Hypothalamus (tissue), 51 donors: ENCODE measurements around the gene TYSND1.
A peak's percentile ranks its signal among the peaks of the same experiment; 100 is the strongest.
"Not testable (repeated sequence)": the region's sequence is repeated elsewhere in the genome, so short reads cannot be mapped to it uniquely, and the experiment has no call there.

Experiments
- DNase-seq, 51 donors: peaks; one replicate each; lab custom pipeline; 2025; lab: John Stamatoyannopoulos, UW

Gene TYSND1

DNA sequence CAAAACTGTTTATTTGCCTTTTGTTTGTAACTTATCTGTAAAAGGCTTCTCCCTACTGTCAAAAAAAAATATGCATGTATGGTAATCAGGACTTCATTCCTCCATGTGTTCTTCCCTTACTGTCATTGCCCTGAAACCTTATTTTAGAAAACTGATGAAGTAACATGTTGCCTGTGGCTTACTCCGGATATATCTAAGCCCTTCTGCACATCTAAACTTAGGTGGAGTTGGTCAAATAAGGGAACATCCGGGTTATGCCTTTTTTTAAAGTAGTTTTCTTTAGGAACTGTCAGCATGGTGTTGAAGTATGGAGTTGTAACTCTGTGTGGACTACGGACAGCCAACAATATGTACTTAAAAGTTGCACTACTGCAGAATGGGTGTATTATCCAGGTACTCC, 17.7 kb upstream of the TYSND1 start:
- no peak for DNase-seq

DNA sequence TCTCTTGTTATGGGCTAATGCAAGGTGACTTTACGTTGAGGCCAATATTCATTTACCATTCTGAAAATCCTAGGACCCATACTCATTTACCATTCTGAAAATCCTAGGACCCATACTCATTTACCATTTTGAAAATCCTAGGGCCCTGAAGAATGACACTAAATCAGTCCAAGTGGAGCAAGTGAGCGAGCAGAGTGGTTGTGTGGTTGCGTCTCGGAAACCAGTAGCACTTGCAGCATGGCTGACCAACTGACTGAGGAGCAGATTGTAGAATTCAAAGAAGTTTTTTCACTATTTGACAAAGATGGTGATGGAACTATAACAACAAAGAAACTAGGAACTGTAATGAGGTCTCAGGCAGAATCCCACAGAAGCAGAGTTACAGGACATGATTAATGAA, 16.9 kb upstream of the TYSND1 start:
- no peak for DNase-seq

DNA sequence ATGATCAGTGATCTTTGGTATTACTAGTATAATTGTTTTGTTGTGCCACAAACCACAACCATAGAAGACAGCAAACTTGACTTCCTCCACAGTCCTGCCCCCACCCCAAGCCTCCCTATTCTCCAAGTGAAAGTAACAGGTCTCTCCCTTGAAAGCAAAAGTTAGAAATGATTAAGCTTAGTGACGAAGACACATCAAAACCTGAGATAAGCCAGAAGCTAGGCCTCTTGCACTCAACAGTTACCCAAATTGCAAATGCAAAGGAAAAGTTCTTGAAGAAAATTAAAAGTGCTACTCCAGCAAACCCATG, 16.3 kb upstream of the TYSND1 start:
- no peak for DNase-seq

DNA sequence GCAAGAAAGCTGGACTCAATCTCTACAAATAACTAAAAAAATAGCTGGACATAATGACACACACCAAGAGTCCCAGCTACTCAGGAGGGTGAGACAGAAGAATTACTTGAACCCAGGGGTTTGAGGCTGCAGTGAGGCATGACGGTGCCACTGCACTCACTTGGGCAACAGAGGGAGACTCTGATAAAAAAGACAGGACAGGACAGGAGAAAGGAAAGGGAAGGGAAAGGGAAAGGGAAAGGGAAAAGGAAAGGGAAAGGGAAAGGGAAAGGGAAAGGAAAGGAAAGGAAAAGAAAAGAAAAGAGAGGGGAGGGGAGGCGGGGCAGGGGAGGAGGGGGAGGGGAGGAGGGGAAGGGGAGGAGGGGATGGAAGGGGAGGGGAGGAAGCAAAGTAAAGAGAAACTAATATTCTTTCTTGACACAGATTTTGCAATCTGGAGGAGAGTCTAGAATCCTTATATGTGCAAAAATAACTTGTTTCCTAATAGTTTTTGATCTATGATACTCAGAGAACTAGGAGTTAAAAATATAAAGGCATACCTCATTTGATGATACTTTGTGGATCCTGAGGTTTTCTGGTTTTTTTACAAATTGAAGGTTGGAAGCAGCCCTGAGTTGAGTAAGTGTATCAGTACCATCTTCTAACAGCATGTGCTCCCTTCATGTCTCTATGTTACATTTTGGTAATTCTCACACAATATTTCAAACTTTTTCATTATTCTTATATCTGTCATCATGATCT, 15.8 kb upstream of the TYSND1 start:
- DNase-seq, result no peak

DNA sequence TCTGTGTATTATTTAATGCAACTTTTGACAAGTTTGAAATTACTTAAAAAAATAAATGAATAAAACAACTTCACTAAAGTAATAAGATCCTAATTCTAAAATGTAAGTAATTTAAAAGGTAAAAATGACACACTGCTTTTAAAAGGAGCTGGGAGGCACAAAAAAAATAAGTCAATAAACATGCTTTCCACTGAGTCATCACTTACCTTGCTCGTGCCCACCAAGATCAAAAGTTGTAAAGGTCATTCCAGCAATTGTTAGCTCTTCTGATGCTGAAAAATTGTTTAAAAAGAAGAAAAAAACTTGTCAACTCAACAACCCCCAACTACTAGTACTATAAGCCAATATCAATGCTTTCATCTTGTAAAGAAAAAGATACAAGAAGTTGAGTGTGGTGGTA, 14.3 kb upstream of the TYSND1 start:
- DNase-seq, result no peak

DNA sequence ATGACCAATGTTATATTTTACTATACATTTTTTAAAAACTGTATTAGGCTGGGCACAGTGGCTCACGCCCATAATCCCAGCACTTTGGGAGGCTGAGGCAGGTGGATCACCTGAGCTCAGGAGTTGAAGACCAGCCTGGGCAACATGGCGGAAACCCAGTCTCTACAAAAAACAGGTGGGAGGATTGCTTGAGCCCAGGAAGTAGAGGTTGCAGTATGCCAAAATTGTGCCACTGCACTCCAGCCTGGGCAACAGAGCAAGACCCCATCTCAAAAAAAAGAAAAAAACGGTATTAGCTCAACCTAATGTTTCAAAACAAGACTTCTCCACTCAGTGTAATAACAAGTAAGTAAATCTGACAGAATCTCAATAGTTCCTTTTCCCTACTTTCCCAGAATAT, 12.9 kb upstream of the TYSND1 start:
- not testable (repeated sequence) for DNase-seq

DNA sequence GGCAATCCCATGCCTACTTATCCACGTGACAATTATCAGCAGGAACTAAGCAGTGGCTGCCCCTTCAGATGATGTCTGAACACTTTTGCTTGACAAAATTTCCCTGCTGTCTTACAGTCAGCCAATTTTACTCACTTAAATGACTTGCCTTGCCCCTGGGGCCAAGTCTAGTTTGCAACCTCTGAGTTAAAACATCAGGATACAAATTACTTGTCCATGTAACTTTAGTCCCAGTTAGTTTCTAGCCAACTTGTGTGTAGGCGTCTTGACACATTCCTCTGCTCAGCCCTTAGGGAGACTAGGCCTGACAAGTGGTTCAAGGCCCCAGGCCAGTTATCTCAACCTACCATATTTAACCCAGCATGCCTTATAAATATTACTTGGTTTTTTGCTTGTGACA, 11.6 kb upstream of the TYSND1 start:
- DNase-seq, result no peak

DNA sequence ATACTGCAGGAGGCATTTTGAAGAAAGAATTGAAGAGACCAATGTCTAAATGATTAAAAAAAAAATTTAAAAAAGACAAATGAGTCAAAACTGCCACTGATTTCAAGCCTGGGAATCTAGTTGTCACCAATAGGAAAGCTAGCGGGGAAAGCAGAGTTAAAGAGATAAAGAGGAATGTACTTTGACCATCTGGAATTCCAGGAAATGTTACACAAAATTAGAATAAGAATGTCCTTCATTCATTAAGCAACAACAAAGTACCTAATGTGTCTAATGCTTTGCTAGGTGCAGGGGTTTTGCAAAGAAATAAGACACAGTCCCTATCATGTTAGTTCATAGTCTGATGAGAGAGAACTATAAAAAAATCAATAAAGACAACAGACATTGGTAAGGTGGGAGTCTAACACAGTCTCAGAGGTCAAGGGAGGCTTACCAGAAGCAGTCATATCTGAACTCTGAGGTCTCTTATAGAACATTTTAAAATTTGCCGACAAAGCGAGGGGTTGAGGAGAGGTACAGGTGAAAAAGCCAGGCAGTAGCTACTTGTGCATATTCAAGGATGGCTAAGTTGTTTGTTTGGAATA, 8.8 kb upstream of the TYSND1 start:
- DNase-seq, result no peak

DNA sequence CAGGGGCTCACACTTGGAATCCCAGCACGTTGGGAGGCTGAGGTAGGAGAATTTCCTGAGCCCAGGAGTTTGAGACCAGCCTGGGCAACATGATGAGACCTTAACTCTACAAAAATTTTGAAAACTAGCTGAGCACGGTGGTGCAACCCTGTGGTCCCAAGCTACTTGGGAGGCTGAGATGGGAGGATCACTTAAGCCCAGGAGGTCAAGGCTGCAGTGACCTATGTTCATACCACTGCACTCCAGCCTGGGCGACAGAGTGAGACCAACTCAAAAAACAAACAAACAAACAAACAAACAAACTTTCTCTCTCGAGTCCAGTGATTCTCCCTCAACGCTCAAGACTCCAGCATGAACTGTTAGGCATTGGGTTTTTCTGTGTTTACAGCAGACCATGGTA, 2.0 kb upstream of the TYSND1 start:
- DNase-seq, result no peak

DNA sequence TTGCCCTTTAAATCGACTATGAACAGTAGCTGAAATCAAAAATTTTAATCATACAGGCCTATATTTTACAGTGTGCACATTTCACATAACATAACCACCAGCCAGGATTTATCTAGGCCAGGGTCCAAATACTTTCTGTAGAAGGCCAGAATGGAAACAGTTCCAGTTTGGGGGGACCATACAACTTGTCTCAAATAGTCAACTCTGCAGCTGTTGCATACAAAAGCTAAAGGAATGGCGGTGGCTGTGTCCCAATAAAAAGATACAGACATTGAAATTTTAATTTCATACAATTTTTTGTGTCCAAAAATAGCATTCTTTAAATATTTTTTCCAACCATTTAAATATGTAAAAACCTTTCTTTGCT, 742 bp upstream of the TYSND1 start:
- no peak for DNase-seq

DNA sequence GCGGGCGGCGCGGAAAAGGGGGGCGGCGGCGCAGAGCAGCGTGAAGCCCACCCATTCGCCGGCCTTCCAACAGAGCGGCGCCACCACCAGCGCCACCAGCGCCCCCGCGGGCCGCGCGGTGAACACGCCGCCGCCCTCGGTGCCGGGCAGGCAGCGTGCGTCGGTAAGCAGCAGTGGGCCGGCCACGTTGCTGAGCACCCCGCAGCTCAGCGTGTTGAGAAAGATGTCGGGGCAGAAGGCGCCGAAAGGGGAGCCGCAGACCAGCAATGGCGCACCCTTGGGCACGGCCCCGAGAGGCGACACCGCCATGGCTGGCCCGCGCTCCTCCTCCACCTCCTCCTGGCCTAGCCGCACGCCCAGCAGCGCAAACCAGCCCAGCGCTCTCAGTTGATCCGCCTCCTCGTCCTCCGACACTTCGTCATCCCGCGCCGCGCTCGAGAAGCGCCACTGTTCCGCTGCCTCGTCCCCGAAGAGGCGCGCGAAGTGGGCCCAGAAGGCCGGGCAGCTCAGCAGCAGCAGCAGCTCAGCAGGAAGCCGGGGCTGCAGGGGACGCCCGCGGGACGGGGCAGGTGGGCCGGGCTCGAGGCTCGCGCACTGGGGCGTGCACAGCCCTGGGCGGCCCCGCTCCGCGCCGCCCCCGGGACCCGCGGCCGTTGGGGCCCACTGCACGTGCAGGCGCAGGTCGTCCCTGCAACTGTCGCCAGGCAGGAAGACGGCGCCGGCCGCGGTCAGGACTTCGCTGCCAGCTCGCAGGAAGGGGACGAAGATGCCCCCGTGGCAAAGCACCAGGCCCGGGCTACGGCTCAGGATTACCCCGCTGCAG, 623 bp downstream of the TYSND1 start:
- DNase-seq, result peak in 32 of 51 donors; percentile 21 to 78 (median 53)

DNA sequence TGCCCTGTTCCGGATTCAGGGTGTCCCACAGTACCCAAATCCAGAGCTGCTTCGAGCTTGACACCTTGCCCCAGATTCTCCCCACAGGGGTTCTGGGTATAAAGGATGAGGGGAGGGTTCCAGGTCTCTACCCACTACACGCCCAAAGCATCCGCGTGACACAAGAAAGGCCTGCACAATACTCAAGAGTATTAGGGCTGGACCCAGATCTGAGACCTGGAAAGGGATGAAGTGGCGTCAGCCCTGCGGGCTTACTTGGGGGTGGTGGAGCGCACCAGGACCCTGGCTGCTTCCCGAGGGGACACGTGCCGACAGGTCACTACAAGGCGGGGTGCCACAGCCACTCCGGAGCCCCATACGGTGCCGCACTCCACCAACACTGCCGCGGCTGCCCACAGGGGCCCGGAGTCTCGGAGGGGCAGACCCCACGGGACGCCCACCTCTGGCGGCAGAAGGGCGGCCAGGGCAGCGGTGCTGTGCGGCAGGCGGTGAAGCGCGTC, 1.3 kb downstream of the TYSND1 start:
- DNase-seq, result peak in 5 of 51 donors; percentile 35 to 41 (median 37)

DNA sequence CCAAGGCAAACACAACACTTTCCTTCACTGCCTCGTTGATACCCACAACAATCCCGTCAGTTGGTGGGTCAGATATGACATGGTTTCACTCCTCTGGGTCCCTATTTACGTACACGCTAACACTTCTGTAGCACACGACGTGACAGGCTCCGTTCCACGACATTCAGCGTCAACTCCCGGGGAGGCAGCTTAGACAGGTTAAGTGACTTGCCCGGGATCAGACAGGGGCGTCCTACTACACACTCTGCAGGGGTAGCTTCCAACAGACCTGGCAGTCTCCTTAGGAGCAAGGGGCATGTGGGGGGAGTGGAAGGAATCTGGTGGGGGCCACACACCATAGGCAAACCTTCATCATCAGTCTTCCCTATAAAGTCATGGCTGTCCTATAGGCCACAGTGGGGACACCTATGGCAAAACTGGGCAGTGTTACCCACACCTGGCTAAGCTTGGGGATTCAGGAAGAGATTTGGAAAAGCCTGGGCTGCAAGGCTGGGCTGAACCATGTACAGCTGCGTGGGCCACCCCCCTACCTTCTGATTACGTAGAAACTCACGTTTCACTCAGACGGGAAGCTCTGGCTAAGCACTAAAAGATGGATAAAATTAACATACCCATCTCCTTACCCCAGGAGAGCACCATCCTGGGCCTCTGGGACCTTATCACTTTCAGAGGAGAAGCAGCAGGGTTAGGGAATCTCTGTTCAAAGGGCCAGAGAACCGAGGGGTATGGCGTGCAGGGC, 2.0 kb downstream of the TYSND1 start:
- DNase-seq, result no peak

DNA sequence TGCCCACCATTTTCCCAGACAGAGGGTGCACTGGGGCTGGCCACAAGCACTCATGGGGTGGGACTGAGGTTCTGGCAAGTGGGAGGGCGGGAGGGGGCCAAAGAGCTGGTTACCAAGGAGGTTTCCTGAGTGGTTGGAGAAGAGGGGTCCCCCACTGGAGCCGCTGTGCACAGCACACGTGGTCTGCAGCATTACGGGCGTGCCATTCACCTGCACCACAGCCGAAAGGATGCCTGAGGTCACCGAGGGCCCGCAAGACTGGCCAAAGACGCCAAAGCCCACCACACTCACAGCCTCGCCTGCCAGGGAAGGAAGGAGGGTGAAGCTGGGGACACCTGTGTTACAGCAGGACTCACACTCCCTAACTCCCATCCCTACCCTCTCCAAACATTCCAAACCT, 3.9 kb downstream of the TYSND1 start:
- no peak for DNase-seq

DNA sequence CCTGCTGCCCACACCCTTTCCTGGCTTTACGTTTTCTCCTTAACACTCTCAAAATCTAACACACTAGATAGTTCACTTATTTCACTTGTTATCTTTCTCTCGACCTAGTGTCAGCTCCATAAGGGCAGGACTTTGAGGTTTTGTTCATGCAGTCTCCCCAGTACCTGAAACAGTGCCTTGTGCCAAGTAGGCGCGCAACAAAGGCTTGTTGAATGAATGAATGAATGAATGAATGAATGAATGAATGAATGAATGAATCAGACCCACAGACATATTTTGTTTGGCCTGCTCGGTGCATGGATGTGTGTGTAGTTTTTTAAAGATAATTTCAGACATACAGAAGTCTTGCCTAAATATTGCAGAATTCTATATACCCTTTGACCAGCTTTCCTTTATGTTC, 6.2 kb downstream of the TYSND1 start:
- DNase-seq, result no peak

DNA sequence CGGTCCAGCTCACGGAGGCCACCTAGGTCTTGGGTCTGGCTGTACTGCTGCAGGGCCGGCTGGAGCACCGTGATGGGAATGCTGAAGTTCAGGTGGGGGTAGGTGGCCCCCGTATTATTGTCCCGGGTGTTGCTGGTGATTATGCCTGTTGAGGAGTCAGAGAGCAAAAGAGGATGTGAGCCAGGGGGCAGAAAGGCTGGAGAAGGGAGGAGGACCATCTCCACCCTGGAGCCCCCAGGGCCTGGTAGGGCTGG, 6.6 kb downstream of the TYSND1 start:
- no peak for DNase-seq

DNA sequence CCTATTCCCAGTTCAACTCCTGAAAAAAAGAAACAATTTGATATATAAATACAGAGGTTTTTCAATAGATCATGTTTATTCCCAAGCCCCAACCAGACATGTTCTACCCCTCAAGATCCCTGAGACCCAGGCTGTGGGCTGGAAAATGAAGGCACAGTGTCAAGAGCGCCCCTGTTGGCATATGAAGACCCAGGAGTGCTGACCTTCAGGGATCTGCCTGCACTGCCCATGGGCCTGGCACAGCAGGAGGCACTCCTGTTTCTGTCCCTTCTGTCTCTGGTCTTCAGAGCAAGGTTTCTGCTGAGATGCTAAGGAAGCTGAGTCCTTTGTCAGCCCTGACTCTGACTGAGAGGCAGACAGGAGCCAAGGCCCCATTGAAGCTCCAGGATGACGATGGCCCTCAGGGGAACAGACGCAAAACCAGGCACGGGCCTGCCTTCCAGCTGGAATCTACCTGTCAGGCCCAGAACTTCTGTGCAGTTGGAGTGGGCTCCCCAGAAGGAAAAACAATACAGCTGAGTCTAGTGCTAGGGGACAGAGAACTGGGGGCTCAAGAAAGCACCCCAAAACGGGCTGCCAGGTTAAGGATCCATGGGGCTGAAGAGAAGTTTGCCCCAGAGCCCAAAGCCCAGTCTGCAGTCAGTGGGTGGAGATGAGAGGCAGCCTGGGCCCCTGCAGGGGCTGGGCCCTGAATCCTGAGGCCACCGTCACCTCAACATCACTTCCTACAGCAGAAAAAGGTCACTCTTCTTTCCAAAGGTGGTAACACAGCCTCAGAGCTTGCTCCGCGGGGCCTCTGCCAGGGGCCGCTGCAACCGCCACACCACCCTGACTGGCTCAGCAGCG, 7.1 kb downstream of the TYSND1 start:
- no peak for DNase-seq

DNA sequence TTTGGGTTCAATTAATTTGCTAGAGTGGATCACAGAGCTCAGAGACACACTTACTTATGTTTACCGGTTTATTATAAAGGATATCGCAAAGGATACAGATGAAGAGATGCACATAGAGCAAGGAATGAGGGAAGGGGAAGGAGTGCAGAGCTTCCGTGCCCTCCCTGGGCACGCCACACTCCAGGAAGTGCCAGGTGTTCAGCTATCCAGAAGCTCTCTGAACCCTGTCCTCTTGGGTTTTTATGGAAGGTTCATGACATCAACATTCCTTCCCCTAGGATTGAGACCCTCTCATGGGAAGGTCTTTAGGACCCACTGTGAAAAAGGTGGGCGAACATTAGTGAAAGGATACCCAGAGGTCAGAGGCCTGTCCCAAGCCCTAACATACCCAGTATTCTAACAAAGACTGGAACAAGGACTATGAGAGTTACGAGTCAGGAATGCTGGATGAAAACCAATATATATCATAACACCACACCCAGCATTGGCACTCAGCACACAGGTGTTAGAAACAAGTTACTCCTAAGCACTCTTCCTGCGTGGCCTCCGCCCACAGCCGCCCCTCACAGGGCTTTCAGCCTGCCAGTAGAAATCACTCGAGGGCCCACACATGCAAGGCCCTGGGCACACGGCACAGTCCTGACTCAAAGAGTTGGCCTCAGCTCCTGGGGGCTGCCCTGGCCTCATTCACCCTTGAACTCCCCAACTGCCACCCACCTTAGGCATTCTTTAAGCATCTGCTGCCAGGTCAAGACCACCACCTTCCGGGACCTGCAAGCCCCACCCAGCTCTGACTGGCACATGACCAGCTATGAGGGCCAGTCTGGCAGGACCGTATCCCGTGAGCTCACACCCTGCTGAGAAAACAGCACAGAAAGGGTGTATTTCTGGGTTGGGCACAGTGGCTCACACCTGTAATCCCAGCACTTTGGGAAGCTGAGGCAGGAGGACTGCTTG, 8.3 kb downstream of the TYSND1 start:
- no peak for DNase-seq

DNA sequence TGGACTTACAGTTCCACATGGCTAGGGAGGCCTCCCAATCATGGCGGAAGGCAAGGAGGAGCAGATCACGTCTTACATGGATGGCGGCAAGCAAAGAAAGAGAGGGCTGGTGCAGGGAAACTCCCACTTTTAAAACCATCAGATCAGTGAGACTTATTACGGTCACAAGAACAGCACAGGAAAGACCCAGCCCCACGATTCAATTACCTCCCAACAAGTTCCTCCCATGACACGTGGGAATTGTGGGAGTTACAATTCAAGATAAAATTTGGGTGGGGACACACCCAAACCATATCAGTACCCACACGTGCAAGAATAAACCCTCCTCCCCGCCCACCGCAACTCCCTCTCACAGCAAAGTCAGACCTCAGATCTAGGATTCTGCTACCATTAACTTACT, 9.4 kb downstream of the TYSND1 start:
- DNase-seq, result no peak
